GM21381 (cell line): ENCODE results near the gene ITGAE.
A peak's percentile ranks its signal among the peaks of the same experiment; 100 is the strongest.

ENCODE experiments used
- ATAC-seq: cut with Tn5 transposase; IDR thresholded peaks from one replicate; pipeline ENCODE4 v1.9.1; 2021; ENCODE audit warnings: mild to moderate bottlenecking, moderate library complexity; ENCODE audit not compliant: unreplicated experiment

Gene ITGAE

GRCh38 chr17:3762922-3763776 is 37.8 kb downstream of the ITGAE start:
- peak; percentile 77 for ATAC-seq

DNA sequence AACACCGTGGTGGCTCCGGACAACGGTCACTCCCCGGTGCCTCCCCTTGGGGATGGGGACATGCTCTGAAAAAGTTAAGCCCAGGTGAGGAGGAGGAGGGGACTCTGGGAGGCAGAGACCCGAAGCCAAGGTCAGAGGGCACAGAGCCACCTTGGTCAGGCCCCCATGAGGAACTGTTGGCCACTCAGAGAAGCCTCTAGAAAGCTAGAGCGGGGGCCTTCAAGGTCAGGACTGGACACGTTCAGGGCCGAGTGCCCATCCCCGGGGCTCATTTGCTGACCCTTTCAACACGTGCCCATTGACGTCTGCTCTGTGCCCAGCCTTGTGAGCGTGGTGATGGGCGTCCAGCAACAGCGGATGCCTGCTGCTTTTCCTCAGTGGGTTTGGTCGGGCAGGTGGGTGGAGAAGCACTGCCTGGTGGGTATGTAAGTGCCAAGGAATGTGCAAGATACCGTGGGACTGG is 39.0 kb downstream of the ITGAE start:
- ATAC-seq: no peak

GRCh38 chr17:3761036-3761917 is 39.7 kb downstream of the ITGAE start:
- ATAC-seq: no peak

DNA sequence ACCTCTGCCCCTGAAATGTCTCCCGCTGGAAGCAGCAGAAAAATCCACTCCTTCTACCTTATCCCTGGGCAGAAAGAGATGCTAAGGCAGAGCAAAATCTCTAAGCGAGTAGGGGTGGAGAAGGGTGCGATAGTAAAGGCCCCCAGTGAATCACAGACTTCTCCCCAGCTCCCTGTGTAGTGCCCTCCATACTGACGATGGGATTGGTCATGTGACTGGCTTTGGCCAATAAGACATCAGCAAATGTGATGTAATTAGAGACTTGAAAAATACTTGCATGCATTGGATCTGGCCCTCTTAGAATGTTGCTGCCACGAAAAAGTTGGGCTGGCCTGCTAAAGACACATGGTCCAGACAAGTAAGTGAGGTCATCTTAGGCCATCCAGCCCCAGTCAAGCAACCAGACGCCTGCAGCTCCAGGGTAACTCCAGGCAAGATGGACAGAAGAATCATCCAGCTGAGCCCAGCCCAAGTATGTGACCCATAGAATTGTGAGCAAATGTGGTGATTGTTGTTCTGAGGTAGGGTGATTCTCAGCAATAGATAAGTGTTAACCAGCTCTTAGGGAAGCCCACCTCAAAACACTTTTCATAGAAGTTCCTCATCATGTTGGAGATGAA is 41.3 kb downstream of the ITGAE start:
- no peak for ATAC-seq

GRCh38 chr17:3755335-3756030 is 45.5 kb downstream of the ITGAE start:
- no peak for ATAC-seq

- peak; percentile 54 for ATAC-seq
Measured at GRCh38 chr17:3754458-3755334, 46.3 kb downstream of the ITGAE start.

- ATAC-seq: no peak
Measured at GRCh38 chr17:3754066-3754457, 46.9 kb downstream of the ITGAE start.

- no peak for ATAC-seq
Measured at GRCh38 chr17:3753624-3754023, 47.4 kb downstream of the ITGAE start.

GRCh38 chr17:3751836-3752235 is 49.2 kb downstream of the ITGAE start:
- no peak for ATAC-seq

DNA sequence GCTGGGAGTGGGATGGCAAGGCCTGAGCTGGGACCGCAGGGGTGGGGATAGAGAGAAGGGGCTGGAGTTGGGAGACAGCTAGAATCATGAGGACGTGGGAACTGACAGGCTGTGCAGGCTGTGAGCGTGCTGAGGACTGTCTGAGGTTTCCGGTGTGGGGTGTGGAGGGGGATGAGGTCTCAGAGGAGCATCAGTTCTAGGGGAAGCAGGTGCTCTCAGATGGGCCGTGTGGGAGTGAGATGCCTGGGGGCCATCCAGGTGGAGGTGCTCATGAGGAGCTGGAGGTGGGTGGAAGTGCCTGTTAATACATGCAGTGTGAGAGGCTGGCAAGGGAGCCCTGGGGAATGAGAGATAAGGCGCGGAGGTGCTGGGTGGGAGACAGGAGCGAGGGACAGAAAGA is 50.1 kb downstream of the ITGAE start:
- ATAC-seq: no peak

DNA sequence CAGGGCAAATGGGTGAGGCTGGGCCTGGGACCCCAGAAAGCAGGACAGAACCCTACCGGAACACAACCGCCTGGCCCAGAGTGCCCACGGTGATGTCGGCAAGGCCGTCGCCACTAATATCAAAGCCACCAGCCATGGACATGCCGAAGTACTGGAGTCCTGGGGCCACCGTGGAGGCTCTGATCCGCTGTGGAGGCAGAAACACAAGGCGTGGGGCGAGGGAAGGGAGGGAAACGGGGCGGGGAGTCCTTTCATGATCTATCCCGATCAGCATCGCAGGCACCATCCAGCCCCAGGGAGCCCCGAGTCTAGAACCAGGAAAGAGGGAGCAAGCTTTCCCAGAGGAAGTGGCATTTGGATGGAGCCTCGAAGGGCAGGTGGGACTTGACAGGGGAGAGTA is 50.7 kb downstream of the ITGAE start:
- ATAC-seq: no peak

DNA sequence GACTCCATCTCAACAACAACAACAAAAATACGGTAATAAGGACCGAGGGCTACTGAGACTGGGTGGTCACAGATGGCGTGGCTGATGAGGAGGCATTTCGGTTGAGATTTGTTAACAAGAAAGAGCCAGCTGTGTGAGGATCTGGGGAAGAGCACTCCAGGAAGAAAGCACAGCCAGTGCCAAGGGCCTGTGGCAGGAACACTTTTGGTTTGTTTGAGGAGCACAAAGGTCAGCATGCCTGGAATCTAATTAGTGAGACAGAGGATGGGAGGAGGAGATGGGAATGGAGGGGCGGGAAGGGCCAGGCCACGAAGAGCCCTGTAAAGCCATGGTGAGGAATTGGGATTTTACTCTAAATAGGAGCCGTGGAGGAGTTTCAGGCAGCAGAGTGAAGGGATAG is 52.4 kb downstream of the ITGAE start:
- ATAC-seq: no peak

GRCh38 chr17:3747805-3748204 is 53.2 kb downstream of the ITGAE start:
- ATAC-seq: no peak

DNA sequence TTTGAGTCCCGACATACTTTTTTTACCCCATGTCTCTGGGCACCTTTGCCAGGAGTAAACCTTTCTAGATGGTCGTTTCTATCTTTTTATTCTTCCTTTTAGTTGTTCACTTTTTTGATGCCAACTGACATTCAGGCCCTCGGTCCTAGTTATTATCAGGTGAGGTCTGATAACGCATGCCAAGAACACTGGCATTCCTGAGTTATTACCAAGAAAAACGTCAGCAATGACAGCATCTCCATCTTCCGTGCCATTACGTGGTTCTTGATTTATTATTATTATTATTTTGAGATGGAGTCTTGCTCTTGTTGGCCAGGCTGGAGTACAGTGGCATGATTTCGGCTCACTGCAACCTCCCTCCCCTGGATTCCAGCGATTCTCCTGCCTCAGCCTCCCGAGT is 55.9 kb downstream of the ITGAE start:
- ATAC-seq: no peak

GRCh38 chr17:3744014-3744413 is 57.0 kb downstream of the ITGAE start:
- ATAC-seq: no peak

- ATAC-seq: no peak
Measured at GRCh38 chr17:3740611-3741073, 60.3 kb downstream of the ITGAE start.

GRCh38 chr17:3739422-3740124 is 61.4 kb downstream of the ITGAE start:
- no peak for ATAC-seq

- no peak for ATAC-seq
Measured at GRCh38 chr17:3738562-3739295, 62.3 kb downstream of the ITGAE start.
